HG03064 (cell line): ENCODE measurements around the gene SLC15A2.
"Not testable (repeated sequence)": the region's sequence is repeated elsewhere in the genome, so short reads cannot be mapped to it uniquely, and the experiment has no call there.

Experiments used
- ATAC-seq: cut with Tn5 transposase; IDR thresholded peaks from one replicate; pipeline ENCODE4 v1.9.1; 2021; ENCODE audit warnings: low read depth; ENCODE audit not compliant: unreplicated experiment

The SLC15A2 gene

DNA sequence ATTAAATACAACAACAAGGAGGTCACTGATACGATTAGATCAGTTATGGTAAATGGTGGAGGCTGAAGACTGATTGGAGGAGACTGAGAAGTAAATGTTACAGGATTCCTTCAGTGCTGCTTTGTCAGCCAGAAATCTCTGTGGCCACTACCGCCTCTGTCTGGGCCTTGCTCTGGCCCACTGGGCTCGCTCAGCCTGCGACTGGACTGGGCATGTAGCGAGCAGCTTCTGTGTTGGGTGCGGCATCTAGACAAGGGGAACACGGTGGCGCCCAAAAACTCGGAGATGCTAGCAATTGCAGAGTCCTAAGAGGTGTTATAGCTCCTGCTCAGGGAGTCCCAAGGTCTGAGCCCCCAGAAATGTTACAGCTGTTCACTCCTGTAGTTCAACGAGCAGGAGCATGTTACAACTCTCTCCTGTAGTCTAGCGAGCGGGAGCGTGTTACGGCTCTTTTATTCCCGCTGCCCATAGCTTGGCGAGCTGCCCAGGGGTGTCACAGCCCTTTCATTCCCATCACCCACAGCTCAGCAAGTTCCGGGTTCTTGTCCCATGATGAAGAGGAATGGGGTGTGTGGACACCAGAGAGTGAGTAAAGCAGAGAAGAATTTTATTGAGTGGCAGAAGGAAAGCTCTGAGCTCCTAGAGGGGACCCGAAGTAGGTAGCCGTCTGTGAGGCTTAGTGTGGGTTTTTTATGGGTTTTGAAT is 24.7 kb downstream of the SLC15A2 start:
- ATAC-seq: no peak

DNA sequence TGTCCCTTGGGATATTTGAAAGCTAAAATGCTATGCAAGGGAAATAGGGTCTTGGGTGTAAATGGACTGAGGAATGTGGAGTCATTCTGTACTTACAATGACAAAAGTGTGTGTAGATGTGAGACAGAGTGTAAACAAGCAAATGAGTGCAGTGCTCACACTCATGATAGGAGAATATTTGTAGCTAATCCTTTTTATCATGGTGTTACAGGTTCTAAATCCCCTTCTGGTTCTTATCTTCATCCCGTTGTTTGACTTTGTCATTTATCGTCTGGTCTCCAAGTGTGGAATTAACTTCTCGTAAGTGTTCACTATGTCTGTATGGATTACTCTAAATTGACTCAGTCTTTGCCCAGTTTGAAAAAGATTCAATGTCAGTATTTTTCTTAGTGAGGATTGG is 30.5 kb downstream of the SLC15A2 start:
- no peak for ATAC-seq

DNA sequence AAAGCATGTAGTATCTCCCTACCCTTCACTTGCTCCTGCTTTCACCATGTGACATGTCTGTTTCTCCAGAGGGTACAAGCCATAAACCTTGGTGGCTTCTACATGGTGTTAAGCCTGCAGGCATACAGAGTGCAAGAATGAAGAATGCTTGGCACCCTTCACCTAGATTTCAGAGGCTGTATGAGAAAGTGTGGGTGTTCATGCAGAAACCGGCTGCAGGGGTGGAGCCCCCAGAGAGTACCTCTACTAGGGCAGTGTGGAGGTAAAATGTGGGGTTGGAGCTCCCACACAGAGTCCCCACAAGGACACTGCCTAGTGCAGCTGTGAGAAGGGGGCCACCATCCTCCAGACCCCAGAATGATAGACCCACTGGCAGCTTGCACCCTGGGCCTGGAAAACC is 32.2 kb downstream of the SLC15A2 start:
- ATAC-seq: no peak

DNA sequence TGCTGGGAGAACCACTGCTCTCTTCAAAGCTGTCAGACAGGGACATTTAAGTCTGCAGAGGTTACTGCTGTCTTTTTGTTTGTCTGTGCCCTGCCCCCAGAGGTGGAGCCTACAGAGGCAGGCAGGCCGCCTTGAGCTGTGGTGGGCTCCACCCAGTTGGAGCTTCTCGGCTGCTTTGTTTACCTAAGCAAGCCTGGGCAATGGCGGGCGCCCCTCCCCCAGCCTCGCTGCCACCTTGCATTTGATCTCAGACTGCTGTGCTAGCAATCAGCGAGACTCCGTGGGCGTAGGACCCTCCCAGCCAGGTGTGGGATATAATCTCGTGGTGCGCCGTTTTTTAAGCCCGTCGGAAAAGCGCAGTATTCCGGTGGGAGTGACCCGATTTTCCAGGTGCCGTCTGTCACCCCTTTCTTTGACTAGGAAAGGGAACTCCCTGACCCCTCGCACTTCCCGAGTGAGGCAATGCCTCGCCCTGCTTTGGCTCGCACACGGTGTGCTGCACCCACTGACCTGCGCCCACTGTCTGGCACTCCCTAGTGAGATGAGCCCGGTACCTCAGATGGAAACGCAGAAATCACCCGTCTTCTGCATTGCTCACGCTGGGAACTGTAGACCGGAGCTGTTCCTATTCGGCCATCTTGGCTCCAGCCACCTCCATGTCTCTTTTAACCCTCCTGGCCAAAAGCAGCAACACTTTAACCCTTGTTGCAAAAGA is 44.1 kb downstream of the SLC15A2 start:
- not testable (repeated sequence) for ATAC-seq

DNA sequence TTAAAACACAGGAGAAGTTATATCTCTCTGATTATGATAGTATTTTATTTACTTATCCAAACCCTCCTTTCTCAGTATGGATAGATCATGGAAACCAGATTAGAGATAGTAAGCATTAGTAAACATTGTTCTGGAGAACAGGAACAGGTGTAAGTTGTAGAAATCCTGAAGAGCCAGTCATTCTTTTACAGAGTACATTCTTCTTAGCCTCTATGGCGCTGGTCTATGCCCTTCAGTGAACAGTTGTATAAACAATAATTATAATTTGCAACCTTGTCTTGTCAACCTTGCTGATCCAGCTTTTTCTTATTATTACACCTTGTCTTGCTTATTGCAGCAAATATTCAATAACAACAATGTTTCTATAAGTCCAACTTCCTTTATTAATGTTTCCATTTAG is 47.4 kb downstream of the SLC15A2 start:
- no peak for ATAC-seq

DNA sequence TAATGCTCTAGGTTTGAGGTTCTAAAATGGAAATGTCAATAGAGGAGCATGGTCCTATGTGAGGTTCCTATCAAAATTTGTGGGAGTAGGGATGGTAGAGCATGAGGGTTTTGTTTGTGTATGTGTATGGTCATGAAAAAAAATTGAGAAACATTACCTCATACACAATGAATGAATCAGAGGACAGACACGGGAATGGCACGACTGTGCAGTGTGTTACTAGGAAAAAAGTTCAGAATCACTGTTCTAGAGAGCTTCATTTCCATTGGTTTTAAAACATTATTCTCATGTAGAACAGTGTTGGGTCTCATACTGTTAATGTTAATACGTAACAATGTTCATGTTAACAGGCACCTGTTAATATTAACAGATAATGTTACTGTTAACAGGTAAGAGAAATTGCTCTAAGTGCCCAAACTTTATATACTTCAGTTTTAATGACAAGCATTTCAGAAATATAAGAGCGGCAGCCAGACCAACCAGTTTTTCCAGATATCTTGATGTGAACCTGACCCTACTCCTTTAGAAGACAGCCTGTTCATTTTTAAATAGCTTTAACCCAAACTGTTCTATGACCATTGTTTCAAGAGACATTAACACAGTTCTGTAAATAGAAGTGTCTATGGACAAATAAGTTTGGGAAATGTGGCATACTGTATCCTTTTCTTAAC is 48.0 kb downstream of the SLC15A2 start:
- ATAC-seq: no peak

DNA sequence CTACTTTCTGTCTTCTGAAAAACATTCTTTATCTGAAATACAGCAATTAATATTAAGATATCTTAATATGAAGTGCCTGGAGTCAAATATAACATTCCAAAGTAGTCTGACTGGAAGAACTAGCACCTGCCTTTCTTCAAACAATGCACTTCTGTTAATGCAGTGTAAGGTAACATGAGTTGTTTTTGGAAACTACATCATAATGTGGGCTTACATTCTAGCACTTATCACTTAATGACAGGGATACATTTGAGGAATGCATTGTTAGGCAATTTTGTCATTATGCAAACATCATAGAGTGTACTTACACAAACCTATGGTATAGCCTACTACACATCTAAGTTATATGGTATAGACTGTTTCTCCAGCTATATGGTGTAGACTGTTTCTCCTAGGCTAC is 49.2 kb downstream of the SLC15A2 start:
- no peak for ATAC-seq

DNA sequence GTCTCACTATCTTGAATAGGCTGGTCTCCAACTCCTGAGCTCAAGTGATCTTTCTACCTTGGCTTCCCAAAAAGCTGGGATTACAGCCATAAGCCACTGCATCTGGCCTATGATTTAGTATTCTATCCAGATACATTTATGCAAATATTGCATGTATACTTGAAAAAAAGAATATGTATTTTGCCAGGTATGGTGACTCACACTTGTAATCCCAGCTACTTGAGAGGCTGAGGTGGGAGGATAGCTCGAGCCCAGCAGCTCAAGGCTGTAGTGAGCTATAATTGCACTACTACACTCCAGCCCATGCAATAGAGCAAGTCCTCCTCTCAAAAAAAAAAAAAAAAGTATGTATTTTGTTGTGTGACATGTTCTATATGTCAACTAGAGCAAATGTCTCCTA is 54.4 kb downstream of the SLC15A2 start:
- ATAC-seq: no peak

DNA sequence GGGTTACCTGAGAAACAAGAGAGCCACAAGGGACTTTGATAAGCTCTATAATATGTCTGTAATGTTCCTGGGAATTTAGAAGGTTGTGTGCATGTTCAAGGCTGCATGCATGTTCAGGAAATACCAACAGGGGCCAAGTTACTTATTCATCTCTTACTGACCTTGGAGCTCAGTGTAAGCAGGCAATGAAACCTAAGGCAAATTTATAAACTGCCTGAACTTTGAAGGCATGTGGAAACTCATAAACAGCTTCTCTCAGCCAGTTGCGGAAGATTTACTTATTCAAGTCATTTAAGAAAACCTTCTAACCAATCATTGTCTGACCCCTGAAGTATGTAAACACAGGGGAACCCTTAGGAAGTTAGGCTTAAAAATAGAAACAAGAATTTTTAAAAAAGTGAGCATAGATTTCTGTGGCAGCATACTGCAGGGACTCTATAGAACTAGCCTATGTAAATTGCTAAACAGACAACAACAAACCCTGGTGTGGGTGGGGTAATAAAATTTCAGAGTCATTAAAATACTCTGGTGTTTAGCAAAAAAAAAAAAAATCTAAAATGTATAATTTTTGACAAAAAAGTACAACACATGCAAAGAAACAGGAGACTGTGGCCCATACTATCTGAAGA is 57.2 kb downstream of the SLC15A2 start:
- no peak for ATAC-seq

DNA sequence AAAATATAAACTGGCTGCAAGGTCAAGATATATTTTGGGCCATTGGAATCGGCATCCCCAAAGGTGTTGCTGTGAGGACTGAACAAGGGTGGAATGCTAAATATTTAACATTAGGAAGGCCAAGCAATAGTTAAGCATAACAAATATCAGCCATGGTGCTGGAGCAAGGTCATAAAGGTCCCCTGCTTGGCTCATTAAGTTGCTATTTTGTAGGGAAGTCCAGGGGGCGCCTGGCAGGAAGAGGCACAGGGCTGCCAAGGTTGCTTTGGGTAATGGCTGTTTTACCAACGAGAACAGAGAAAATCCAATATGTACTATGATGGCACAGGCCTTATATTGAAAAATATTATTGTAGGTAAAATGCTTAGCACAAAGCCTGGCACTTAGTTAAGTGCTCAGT is 62.2 kb downstream of the SLC15A2 start:
- ATAC-seq: no peak

DNA sequence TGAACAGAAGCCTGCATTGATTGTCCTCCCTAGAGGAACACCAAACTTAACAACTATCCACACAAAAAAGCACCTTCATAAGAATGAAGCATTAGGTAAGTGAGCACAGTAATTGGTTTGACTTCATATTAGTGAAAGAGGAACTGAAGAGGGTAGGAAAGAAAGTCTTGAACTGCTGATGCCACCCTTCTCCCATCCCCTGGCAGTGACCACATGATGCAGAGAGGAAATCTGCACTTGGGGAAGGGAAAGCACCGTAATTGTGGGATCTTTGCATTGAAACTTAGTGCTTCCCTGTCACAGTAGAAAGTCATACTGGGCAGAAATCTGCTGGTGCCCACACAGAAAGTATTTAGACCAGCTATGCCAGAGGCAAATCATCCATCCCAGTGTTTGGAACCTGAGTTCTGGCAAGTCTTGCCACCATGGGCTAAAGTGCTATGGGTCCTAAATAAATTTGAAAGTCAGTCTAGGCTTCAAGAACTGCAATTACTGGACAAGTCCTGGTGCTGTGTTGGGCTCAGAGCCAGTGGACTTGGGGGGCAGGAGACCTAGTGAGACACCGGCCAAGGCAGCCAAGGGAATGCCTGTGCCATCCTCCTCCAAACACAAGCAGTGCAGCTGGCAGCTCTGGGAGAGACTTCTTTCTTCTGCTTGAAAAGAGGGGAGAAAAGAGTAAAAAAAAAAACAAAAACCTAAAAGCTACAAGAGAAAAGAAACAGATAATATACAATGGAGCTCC is 63.6 kb downstream of the SLC15A2 start:
- no peak for ATAC-seq

DNA sequence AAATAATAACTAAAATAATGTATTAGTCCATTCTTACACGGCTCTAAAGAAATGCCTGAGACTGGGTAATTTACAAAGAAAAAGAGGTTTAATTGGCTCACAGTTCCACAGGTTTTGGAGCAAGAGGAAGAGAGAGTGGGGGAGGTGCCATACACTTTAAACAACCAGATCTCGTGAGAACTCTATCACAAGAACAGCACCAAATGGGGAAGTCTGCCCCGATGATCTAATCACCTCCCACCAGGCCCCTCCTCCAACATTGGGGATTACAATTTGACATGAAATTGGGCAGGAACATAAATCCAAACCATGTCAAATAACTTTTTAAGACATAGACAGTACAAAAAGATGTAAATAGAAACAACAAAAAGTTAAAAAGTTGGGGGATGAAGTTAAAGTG is 64.6 kb downstream of the SLC15A2 start:
- ATAC-seq: no peak

DNA sequence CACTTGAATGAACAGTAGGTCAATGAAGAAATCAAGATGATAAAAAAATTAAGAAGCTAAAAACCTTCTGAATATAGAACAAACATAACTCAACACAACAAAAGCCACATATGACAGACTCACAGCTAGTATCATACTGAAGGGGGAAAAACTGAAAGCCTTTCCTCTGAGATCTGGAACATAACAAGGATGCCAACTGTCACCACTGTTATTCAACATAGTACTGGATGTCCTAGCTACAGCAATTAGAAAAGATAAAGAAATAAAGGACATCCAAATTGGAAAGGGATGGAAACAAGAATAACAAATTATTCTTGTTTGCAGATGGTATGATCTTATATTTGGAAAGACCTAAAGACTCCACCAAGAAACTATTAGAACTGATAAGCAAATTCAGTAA is 67.1 kb downstream of the SLC15A2 start:
- no peak for ATAC-seq

DNA sequence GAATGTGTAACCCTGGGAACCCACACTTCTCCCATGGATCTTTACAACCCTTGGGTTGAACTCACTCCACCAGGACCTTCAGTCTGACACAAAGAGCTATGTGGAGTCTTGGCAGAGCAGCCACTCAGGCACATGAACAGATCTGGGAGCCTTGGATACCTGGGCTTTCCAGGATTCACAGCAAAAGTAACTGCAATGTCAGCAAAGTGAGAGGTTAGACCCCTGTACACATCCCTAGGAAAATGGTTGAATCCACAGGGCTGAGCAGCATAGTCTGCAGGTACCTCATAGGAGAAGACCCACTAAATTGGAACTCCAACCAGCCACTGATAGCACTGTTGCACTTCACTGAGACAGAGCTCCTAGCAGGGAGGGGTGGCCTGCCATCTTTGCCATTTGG is 68.2 kb downstream of the SLC15A2 start:
- no peak for ATAC-seq

DNA sequence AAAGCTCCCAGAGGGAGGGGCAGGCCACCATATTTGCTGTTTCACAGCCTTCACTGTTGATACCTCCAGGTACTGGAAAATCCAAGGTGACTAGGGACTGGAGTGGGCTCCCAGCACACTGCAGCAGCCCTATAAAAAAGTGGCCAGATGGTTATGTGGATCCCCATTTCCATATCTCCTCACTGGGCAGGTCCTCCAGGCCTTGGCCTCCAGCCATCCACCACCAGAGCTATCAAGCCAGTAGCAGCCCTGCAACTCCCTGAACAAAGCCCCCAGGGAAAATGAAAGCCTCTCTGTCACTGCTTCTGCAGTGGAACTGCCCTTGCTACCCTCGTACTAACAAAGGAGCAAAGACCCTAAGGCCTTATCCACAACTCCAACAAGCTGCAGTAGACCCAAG is 69.4 kb downstream of the SLC15A2 start:
- ATAC-seq: no peak

DNA sequence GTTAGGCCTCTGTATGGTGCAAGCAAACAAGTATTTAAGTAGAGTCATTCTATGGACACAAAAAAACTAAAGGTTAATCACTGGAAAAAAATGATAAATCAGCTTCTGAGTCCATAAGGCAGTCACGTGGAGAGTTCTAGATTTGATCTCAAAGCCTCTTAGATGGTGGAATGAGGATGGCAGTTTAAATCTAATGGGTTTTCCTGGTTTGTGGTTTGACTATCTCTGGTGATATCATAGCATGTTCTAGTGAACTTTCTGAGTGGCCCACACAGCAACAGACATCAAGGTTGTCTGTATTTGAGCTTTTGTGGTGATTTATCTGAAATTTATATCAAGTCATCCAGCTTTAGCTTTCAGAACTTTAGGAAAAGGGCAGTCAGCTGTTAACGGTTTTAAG is 75.4 kb downstream of the SLC15A2 start:
- ATAC-seq: no peak

DNA sequence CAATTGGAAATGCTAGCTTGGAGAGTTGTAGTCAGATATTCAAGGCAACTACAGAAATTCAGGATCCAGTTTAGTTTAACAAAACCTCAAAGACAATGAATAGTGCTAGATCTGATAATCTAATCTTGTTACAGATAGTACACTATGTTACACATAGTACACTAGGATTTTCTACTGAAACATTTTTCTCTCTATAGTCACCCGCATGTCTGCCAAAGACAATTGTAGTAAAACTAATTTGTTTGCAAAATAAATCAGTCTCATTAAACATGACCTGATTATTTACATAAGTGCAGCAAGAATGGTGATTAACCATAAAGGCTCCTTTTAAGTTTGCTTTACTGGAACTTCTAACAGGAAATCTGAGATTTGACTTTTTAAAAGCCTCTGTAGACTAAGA is 75.8 kb downstream of the SLC15A2 start:
- no peak for ATAC-seq

DNA sequence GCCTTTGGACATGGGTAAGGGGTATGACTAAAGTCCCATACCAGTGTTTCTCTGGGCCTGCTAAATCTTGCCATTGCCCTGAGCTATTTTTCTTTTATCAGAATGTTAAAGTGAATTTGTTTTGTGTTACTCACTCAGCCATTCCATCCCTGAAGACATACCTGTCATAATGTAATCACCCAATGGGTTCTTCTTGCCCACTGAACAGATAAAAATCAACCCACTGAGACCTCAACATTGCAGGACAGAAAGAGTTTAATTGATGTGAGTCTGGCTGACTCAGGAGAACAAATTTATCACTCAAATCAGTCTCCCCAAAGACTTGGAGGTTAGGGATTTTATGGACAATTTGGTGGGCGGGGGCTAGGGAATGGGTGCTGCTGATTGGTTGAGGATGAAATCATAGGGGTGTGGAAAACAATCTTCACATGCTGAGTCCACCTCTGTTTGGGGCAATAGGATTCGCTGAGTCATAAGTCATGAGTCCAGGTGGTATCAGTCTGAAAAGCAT is 80.5 kb downstream of the SLC15A2 start:
- ATAC-seq: no peak

DNA sequence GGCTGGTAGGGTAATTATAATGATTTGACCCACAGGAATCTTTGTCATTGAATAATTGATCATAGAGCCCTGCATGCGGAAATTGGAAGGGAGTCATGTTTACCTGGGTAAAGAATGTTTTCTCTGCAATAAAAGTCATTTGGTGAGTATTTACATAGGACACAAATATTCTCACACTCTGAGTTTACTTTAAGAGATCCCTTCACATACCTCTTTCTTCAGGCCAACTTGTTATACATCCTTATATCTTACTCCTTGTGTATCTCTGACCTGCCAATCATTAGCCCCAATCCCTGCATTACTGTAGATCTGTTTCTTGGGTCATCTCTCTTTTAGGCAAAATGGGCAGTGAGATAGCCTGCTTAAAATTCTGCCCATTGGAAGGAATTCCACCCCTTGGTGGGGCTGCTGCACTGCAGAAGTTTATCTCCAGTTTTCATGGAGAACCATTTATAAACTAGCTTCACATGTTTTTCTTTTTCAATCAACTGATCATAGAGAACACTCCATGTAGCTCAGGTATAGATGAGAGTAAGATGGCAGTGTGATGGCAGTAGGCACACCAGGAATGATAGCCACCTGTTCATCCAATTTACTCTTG is 81.6 kb downstream of the SLC15A2 start:
- ATAC-seq: no peak

DNA sequence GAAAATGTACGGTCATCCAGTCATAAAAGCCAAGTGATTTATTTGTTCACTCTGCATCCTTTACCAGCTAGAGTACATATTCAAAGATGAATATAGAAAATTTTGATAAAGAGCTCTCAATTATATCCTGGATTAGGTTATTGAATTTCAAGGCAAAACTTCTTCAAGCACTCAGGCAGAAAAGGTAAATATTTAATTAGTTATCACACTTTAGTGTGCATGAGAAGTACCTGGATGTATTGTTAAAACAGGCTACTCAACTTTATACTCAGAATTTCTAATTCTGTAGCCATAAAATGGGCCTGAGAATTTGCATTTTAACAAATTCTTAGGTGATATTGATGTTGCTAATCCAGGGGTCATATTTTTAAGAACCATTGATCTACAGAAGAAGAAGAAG is 82.5 kb downstream of the SLC15A2 start:
- ATAC-seq: no peak
